Fibroblast of skin of right biceps (primary cell): Measurements from ENCODE around the gene PAF1.
A peak's percentile ranks its signal among the peaks of the same experiment; 100 is the strongest.
"Not testable (repeated sequence)": the region's sequence is repeated elsewhere in the genome, so short reads cannot be mapped to it uniquely, and the experiment has no call there.

Source experiments
- DNase-seq: peaks from one replicate; pipeline ENCODE4 v3.0.0-alpha.2; 2013

Gene PAF1

DNA sequence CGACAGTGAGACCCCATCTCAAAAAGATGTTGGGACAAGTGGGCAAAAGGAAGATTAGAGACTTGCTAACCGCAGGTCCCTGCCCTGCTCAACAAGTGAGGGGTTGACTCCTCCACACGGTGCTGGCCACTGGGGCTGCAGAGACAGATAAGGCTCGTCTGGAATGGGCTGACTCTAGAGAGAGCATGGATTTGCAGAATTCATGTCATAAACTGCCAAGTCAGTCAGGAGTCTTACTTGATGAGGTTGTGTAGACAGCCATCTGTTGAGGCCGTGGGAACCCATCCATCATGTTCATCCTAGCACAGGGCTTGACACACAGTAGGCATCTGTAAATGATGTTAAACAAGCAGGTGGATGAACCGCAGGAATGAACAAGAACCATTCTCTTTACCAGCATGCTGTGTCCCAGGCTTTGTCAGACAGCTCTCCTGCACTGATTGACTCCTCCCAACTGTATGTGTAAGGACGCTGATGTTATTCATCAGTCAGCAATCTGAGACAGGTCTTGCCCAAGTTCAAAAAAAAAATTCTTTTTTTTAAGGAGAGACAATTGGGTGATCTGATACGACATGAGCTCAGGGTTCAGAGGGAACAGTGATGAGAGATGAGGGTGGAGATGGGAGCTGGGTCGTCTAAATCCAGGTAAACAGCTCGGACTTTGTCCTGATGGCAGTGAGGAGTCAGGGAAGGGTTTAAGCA, 8.8 kb downstream of the PAF1 start:
- no peak for DNase-seq

DNA sequence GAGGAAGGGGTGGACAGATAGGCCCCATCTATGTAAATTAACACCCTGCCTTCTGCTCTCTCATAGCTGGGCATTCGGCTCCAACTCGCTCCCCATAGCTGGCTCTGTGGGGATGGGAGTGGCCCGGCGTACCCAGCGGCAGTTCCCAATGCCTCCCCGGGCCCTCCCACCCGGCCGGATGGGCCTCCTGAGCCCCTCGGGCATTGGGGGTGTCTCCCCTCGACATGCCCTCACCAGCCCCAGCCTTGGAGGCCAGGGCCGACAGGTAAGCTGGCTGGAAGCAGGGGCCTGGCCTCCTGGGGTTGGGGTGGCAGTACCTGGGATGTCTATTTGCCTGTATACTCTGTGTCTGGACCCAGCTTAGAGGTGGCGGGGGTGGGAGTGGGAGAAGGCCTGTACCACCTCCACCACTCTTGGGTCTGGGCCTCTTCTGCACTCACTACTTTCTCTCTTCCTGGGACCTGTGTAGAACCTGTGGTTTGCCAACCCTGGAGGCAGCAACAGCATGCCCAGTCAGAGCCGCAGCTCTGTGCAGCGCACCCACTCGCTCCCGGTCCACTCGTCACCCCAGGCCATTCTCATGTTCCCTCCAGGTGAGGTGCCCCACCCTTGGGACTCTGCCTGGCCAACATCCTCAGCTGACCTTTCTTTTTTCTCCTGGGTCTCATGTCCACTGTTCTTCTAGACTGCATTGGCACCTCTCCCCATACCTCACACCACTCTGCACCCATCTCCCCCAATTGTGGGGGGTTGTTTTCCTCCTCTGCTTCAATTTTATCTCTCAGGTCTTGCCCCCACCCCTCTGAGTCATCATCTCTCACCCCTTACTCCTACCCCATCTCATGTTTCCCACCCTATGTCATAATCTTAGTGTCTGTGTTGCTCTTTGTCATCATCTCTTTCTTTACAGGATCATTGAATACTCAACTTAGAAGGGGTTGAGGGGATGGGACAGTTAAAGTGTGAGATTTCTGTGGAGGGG, 10.1 kb downstream of the PAF1 start:
- DNase-seq: no peak

DNA sequence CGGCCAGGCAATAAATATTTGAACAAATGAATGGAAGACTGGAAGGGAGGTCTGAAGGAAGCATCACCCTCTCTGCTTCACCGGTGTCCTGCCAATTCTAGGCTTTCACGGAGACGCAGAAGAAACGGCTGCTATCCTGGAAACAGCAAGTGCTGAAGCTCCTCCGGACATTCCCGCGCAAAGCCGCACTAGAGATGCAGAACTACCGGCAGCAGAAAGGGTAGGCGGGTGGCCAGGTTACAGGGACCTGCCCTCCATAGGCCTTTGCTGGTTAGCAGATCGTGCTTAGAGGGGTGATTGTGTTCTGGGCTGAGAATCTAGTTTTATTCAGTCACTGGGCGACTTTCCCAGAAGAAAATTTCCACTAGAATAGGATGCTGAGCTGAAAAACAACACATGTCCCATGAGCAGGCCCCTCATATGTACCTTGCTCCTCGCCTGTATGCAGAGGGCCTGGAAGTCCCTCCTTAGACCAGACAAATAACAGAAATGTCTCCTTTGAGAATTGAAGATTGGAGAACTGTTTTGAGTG, 11.0 kb downstream of the PAF1 start:
- no peak for DNase-seq

DNA sequence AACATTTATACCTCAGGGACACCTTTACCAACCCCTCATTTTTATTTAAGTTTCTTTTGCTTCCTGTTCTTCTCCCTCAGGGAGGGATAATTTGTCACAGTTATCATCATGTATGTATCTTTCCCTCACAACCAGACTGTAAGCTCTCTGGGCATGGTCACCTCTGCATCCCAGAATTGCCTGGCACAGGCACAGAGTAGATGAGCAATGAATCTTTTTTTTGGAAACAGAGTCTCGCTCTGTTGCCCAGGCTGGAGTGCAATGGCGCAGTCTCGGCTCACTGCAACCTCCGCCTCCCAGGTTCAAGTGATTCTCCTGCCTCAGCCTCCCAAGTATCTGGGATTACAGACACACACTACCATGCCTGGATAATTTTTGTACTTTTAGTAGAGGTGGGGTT, 11.5 kb downstream of the PAF1 start:
- not testable (repeated sequence) for DNase-seq

DNA sequence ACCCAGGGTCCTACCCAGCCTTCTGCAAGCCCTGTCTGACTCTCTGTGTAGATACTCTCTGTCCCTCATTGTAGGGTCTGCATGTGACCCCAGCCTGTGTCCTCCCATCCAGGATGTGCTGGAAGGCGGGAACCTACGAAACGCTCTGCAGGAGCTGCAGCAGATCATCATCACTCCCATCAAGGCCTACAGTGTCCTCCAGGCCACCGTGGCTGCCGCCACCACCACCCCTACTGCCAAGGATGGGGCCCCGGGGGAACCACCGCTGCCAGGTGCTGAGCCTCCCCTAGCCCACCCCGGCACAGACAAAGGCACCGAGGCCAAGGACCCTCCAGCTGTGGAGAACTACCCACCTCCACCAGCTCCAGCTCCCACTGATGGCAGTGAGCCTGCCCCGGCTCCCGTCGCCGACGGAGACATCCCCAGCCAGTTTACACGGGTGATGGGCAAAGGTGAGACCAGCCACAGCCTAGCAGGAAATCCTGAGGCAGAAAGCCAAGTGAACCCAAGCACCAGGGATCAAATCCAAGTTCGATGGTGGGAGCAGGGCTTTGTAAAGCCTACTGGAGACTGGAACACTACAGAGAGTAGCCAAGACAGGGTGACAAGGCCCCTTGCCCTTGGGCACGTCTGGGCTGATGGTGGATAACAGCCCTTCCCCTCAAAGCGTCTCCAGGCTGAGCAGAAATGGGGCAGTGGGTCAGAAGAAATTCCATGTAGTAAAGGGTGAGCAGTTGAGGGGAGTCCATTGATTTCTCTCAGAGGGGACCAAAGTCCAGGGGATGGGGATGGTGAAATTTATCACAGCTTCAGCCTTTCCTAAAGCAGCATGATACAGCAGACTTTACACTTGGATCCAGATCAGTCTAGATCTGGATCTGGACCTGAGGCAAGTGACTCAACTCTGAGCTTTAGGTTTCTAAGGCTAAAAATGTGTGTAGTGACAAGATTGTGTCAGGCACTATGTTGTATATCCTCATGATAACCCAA, 13.2 kb downstream of the PAF1 start:
- DNase-seq: no peak

DNA sequence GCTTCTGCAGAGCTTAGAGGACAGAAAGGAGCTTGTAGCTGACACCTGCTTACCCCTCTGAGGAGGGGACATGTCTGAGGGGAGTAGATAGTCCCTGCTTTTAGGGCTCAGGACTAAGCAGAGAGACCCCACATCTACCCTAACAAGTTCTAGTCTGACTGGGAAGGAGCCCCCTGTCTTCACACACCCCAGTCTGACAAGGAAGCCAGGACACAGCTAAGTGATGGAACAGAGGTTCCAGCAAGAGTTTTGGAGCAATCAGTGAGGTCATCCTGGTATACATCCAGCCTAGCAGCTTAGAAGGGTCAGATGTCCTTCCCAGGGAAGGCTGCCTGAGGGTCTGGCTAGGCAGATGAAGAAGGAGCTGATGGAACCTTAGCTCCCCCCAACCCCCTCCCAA, 15.0 kb downstream of the PAF1 start:
- no peak for DNase-seq

DNA sequence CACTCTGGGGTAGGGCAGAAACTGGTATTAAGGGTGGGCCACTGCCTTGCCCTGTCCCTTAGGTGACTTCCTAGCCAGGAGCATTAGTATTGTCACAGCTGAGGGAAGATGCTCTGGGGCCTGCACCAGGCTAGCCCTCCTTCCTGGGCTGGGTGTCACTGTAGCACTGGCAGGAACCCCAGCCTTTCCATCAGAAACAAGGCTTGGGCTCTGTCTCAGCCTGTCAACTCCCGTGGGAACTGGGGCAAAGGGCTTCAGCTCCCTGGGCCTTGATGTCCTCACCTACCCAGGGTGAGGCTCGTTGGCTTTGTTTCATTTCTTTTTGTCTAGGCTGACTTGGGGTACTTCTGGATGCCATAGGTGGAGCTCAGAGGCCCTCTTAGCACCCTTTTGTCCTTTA, 18.0 kb downstream of the PAF1 start:
- peak; percentile 27 for DNase-seq

DNA sequence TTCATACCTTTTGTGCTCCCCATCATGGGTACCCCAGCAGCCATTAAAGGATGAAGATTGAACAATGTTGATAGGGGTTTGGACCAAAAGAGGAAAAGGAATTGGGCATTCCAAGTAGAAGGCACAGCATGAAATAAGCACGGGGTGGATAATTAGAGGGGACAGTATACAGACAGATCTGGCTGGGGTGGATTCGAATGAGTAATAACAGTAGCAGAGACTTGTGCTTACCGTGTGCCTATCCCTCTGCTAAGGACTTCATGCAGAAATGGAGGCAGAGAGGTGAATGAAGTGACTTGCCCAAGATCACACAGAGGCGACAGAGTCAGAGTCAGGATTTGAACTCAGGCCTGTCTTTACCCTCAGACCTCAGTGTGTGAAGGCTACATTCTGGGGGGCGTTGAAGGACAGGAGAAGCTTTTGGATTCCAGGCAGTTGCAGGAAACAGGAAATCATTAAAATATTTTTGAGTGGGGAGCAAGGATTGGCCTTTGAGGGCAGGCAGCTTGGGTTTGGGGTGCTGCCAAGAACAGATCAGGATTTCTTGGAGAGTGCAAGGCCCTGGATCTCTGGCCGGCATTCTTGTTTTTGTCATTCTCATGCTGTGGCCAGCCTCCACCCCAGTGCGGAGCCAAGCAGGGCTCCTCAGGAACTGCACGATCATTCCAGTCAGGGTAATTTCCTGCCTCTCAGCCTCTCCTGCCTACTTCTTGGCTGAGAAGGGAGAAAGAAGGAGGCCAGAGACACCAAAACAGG, 18.7 kb downstream of the PAF1 start:
- DNase-seq: peak; percentile 97

DNA sequence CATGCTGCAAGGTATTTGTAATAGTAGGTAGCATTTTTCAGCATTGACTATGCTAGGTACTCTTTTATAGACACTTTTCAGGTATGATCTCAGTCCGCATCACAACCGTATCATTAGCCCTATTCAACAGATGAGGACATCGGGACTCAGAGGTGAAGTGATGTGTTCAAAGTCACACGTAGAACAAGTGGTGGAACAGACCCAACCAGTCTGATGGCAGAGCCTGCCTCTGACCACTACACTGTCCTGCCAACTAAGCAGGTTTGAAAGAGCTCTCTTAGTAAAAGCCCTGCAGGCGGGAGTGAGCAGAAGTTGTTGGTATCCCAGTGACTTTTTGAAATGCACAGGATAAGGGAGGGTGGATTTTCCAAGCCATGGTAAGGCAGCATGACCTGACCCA, 20.2 kb downstream of the PAF1 start:
- DNase-seq: no peak

DNA sequence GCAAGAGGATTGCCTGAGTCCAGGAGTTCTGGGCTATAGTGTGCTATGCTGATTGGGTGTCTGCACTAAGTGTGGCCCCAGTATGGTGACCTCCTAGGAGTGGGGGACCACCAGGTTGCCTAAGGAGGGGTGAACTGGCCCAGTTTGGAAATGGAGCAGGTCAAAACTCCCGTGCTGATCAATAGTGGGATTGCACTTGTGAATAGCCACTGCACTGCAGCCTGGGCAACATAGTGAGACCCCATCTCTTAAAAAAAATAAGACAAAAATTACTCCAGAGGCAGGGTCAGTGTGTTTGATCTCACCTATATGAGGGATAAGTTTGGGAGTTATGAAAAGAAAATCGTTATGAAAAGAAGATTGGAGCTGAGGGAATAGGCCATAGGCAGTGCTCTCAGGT, 21.7 kb downstream of the PAF1 start:
- DNase-seq: no peak

DNA sequence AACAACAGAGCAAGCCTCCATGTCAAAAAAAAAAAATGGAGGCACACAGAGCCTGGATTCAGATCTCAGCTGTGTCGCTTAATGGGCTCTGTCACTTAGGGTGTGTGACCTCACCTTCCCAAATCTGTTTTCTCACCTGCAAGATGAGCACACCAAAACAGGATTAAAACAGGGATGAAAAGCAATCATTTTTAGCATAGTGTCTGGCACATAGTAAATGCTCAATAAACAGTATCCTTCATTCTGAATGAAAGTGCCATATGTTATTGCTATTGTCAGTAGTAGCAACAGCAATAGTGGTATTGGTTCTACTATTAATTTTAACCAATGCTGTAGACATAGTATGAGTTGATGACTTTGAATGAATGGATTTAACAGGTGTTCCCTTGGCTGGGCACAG, 25.4 kb downstream of the PAF1 start:
- DNase-seq: no peak

DNA sequence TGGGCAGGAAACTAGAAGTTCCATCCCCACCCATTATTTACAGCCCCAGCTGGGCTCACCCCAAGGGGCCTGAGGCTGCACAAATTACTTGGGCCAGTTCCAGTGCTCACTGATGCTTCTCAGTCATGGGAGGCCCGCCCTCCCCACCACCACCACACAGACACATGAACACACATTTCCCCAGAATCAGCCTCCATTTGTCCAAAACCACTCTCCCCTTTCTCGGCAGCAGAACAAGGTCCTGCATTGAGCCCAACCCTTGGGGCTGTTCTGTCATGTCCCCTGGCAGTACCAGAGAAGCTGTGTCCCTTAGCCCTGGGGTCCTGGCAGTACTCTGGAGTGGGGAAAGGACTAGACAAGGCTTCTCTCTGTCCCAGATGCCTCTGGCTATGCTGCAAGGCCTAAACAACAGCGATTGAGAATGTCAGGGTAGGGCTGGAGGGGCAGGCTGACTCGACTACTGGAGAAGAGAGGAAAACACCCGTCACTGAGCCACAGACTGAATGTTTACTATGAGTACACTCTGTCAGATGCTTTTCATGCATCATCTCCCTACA, 26.9 kb downstream of the PAF1 start:
- peak; percentile 45 for DNase-seq

DNA sequence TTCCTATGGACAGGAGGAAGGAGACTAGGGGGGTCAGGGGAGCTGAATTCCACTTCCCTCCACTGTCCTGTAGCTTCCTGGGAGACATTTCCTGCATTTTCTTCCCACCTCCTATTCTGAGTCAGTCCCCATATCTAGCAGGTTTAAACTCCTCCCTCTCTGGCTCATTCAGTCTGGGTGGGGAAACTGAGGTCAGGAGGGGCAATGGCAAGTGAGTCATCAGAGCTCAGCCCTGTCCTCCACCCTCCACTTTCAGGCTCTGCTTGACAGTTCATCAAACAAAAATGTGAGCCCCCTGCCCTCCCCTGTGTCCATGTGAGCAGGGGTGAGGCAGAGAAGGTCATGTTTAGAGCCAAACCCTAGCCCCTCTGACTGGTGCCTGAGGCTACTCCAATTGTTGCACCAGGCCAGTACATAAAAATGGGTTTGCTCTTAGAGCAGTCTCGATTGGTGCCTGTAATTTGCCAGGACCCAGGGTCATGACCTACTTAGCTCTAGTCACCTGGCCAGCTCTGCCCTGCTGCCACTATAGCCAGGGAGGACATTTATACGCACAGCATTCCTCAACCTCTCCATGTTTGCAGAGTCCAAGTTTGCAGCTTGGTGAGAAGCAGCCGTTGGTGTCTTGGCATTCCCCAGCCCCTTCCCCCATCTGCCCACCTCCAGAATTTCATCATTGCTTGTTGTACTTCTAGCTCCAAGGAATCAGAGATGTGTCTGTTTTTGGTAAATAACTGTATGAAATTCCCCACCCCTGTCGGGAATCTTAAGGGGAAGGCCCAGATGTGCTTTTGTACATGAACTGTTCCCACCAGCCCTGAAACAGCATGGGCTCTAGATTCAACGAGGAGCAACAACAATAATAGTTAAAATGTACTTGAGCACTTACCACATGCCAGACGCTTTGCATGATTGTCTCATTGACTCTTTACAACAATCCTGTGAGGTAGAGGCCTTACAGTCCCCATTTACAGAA, 27.9 kb downstream of the PAF1 start:
- DNase-seq: peak; percentile 83

DNA sequence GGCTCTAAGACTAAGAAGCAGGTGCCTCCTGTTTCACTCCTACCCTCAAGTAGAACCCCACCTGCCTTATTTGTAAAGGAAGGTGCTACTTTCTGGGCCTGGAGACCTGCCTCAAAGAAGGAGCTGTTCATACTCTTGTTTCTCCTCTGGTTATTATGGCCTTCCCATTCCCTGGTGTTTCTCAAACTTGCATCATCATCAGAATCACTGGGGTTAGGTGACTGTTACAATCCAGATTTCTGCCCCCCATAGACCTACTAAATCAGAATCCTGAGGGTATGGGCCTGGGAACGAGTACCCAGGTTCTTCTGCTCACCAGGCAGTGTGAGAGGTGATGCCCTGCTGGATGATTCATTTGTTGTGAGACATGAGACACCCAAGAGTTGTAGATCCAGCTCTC, 30.3 kb downstream of the PAF1 start:
- no peak for DNase-seq

DNA sequence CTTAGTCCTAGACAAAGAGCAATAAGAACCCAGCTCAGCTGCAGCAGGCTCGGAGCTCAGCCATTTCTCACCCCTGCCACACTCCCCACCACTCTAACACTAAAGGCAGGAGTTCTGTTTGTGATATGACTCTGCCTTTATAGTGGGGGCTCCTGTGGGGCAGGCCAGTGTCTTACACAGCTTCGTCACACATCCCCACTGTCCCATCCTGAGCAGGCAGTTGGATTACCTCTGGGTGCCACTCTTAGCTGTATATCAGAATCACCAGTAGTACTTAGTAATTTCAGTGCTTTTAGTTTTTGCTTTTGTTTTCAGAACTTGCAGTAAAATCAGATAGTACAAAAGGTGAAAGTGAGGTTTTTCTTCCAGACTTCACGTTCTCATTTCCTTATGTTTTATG, 31.9 kb downstream of the PAF1 start:
- no peak for DNase-seq

DNA sequence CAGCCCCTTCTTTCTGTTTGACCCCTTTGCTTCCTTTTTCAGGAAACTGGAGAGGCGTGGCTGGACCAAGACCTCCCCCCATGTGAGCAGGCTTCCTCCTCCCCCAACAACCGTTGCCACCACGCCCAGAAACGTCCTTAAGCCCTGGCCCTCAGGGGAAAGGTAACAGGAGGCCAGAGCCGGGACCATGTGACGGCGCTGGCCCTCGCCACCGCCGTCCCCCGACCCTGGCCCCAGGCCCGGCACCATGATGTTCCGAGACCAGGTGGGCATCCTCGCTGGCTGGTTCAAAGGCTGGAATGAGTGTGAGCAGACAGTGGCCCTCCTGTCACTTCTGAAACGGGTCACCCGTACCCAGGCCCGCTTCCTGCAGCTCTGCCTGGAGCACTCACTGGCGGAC, 34.3 kb downstream of the PAF1 start:
- DNase-seq: no peak

DNA sequence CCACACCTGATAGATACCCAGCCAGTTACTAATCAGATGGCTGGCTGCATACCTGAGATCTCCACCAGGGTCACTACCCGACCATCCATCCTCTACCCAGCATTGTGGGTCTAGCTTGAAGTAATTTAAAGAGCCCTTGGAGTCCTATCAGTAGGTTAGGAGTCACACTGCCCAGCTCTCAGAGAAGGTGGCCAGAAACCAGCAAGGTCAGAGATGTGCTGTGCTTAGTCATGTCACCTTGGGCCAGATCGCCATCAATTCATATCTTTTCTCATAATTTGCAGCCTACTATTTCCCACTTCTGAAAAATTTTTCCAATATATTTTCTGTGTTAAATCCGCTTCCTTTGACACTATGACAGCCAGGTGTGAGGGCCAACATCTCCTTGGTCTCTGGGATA, 34.8 kb downstream of the PAF1 start:
- no peak for DNase-seq

DNA sequence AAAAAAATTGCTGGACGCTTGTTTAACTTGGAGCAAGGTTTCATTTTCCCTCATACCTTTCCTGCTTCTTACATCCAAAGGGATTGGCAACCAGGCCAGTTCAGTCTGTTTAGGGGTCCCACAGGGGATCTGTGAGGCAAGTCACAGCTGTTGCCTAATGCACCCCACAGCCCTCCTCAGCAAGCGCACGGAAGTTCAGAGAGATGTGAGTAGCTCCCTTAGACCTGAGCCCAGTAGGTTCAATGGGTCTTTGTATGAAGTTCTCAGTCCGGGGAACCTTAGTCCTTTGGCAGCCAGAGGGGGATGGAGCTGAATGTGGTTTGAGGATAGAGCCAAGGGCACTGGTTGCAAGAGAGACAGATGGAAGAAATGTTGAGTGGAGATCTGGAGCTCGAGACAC, 35.7 kb downstream of the PAF1 start:
- no peak for DNase-seq

DNA sequence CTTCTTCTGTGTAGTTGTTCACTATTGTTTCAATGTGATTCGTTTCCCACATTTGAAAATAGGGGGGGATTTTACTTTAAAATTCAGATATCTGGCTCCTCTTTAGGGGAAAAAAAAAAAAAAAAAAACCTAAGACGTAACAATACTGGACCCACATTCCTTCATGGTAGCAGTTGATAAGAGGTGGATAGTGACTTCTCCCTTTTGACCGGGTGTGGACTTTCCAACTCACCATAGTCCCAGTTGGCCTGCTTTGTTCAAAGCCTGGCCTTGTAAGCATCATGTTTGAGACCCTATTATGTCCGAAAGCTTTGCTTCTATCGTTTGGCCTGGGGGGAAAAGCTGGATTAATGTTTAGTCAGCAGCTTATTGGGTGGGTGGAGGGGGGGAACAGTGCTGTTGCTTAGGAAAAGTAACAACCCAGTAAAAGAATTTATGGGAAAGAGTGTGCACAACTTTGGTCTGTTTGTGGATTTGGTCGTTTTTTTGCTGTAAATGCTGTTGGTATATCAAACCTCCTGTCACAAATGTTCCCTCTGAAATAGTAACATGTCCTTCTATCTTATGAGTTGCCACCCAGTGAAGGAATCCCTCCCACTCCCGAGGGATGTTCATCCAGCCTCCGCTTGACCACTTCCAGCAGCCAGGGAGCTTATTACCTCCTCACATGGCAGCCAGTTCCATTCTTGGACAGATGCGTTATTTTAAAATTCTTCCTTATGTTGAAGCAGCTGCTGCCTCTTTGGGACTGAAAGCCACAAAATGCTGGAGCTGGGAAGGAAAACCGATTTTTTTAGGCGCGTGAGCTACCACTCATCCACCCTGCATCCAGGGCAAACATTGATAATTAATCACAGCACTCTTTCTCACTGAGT, 38.3 kb downstream of the PAF1 start:
- DNase-seq: peak; percentile 24
